ENCODE measurements around the gene NBAS.
"Not testable (repeated sequence)": the region's sequence is repeated elsewhere in the genome, so short reads cannot be mapped to it uniquely, and the experiment has no call there.

The NBAS gene

GRCh38 chr2:15561574-15562344, 625 bp upstream of the NBAS start:
- peak; percentile 3 to 29 (median 16) for DNase-seq (ENCODE audit: low read depth in 2 of 3, low spot score in 1 of 3)

DNA sequence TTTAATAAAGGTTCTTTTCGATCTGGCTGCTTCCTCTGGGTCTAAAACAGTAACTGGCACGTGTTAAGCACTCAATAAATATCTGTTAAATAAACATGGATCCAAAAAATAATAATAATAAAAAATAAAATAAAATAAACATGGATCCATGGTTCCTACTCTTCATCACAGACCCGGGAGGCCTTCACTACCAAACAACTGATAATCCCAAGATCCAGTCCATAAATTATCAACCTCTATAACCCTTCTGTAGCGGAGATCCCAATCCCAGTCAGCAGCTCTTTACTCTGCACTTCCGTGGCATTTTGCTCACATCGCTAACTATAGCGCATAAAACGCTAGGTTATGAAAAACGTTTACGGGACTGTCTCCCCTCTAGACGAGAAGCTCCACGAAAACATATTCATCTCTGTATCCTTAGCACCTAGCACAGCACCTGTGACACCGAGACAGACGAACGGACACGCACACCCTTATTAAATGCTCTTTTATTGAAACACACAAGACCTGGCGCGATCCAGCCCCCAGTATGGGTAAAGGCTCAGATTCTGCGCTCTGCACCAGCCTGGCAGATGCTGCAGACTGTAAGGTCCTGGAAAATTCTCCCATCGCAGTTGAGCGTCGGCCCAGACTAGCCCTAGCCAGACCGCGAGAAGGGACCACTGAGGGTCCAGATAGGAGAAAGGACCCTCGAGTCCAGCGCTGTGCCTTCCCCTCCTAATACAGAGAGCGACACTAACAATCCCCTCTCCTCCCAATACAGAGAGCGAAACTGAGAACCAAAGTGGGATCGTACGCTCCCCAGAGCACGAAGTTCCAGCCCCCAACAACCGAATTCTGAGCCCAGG, 770 bp downstream of the NBAS start:
- DNase-seq (ENCODE audit: low read depth in 2 of 3, low spot score in 1 of 3), result no peak

GRCh38 chr2:15559379-15560139, 1.6 kb downstream of the NBAS start:
- no peak for DNase-seq (ENCODE audit: low read depth in 2 of 3, low spot score in 1 of 3)

DNA sequence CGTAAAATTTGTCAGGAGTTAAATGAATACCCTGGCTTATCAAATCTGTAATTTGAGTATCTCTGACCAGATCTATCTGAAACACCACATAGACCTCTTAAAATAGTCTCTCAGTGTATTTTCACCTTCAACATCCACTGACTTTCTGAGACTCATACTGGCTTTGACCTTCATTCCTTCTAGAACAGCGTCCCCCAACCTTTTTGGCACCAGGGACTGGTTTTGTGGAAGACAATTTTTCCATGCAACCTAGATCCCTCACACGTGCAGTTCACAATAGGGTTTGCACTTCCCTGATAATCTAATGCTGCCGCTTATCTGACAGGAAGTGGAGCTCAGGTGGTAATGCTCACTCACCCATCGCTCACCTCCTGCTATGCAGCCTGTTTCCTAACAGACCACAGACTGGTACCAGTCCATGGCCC, 3.2 kb downstream of the NBAS start:
- DNase-seq (ENCODE audit: low read depth in 2 of 3, low spot score in 1 of 3), result no peak

GRCh38 chr2:15556311-15556930, 4.7 kb downstream of the NBAS start:
- DNase-seq (ENCODE audit: low read depth in 2 of 3, low spot score in 1 of 3), result no peak

DNA sequence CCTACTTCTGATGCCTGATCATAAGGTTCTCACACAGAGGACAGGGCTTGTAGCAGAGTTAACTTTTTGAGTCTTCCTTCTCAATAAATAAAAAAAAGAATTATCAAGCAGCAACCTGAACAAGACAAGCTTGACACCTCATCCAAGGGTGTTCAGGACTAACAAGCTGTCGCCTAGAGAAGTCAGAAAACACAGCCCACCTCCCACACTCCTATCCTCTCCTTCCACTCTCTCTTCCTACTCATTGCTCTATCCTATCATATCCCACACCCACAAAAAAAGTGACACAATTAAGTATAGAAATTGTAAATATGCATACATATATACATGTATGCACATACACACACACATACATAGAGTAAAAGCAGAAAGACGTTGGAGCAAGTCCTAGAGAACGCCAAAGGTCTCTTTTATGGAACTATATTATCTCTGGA, 5.4 kb downstream of the NBAS start:
- DNase-seq (ENCODE audit: low read depth in 2 of 3, low spot score in 1 of 3), result no peak

GRCh38 chr2:15554525-15555218, 6.5 kb downstream of the NBAS start:
- DNase-seq (ENCODE audit: low read depth in 2 of 3, low spot score in 1 of 3), result no peak

DNA sequence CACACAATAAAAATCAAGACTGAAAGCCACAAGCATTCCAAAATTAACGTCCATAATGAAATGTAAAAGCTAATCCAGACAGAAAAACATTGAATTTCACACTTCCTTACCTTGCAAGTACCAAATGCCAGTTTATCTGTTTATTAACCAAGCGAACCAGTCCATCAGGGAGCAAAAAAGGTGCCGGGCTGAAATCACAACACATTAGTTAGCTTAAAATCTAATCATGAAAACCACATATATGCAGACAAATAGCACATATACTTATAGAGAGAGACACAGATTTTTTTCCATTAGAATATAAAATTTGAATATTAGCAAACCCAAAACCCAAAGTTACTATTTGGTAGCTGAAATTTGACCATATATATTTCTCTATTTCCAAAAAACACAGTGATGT, 7.2 kb downstream of the NBAS start:
- no peak for DNase-seq (ENCODE audit: low read depth in 2 of 3, low spot score in 1 of 3)

GRCh38 chr2:15553519-15553918, 7.6 kb downstream of the NBAS start:
- no peak for DNase-seq (ENCODE audit: low read depth in 2 of 3, low spot score in 1 of 3)

DNA sequence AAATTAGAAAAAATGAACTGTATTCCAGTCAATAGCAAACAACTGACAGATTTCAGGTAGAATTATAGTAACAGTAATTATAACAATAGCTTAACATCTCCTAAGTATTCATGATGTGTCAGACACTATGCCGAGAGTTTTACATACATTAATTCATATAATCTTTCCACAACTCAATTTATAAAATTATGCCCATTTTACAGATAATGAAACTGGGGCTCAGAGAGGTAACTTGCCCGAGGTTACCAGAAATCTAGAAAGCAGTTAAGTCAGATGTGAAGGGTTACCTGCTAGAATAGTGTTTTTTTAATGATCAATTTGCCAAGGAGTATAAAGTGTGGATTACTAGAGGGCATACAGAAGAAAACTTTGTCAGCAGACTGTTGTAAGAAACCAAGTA, 12.2 kb downstream of the NBAS start:
- no peak for DNase-seq (ENCODE audit: low read depth in 2 of 3, low spot score in 1 of 3)

DNA sequence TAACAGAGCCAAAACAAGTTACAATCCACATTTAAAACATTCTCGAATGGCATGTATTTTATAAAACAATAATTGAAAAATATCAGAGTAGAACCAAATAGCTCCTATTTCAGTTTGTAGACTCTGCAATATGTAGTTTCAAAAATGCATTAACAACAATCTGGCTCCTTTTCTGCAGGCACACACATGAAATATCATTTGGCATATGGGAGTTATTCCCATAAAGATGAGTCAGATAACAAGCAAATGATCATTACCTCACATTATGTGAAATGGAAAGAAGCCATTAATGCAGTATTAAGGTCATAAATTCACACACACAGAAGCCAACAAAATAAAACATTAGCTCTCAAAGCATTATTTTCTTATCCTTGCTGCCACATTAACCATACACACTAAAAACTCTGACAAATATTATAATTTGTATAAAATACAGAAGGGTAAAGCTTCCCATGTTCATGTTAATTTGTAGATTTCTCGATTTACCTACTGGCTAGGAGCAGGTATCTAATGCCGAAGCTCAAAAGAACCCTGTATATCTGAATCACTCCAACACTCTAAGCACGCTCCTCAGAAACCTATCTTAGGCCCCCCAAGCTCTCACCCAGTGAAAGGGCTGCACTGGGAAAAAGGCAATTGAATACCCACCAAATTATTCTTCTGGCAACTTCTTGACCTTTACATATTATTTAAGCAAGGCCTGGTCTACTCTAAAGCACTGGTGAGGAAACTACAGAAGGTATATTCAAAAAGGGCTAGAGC, 13.8 kb downstream of the NBAS start:
- DNase-seq (ENCODE audit: low read depth in 2 of 3, low spot score in 1 of 3), result no peak

DNA sequence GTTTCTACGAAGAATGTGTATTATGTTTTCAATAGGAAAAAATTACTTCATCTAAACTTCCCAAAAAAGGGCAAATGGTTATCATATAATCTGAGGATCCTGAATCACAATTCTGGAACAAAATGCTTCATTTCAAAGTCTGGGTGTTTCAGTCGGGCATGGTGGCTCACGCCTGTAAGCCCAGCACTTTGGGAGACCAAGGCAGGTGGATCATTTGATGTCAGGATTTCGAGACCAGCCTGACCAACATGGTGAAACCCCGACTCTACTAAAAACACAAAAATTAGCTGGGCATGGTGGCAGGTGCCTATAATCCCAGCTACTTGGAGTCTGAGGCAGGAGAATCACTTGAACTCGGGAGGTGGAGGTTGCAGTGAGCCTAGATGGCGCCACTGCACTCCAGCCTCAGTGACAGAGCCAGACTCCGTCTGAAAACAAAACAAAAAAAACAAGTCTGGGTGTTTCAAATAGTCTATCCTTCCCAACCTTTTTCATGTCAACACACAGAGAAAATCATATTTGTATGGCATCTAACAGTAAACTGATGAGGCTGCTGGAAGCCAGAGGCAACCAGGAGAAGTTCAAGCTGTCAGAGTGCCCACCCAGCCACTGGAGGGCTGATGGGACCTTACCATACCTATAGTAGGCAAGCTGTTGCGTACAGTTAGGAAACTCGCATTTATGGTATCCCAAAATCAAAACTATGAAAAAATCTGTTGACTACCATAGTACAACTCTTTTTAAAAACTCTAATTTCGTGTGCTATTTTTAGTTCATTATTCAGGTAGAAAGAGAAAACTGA, 14.6 kb downstream of the NBAS start:
- DNase-seq (ENCODE audit: low read depth in 2 of 3, low spot score in 1 of 3), result no peak

DNA sequence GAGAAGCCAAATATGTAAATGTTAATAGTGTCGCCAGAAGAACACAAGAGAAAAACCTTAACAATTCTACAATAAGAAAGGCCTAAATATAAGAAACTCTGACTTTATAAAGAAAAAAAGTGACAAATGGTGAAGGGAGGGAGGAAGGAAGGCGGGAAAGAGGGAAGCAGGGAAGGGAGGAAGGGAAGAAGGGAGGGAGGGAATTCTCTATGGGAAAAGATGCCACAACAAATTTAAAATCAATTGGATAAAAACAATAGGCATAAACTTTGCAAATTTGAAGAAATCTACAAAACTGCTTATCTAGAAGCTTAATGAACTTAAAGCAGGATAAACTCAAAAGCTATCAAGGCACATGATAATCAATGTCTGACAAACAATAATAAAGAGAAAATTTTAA, 16.9 kb downstream of the NBAS start:
- DNase-seq (ENCODE audit: low read depth in 2 of 3, low spot score in 1 of 3), result no peak

GRCh38 chr2:15543541-15543940, 17.6 kb downstream of the NBAS start:
- no peak for DNase-seq (ENCODE audit: low read depth in 2 of 3, low spot score in 1 of 3)

- no peak for DNase-seq (ENCODE audit: low read depth in 2 of 3, low spot score in 1 of 3)
Measured at GRCh38 chr2:15543053-15543452, 18.1 kb downstream of the NBAS start.

GRCh38 chr2:15542269-15542668, 18.9 kb downstream of the NBAS start:
- DNase-seq (ENCODE audit: low read depth in 2 of 3, low spot score in 1 of 3), result not testable (repeated sequence)

GRCh38 chr2:15540523-15540922, 20.6 kb downstream of the NBAS start:
- not testable (repeated sequence) for DNase-seq (ENCODE audit: low read depth in 2 of 3, low spot score in 1 of 3)

DNA sequence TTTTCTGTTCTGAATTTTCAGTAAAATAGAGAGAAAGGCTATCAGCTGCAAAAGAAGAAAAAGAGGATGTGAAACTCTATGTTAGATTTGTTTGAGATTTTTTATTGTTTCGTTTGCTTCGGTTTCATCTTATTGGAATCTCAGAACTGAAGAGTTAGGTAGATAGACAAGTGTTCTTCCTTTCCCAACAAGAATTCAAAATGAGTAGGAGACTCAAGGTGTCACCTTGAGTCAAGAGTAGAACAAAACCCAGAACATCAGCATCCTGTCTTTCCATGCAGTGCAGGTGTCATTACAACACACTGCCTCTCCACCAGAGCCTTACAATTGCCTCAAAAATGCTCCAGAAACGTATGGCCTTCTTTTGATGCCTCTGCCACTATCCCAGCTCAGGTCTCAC, 21.1 kb downstream of the NBAS start:
- no peak for DNase-seq (ENCODE audit: low read depth in 2 of 3, low spot score in 1 of 3)

GRCh38 chr2:15538792-15539191, 22.3 kb downstream of the NBAS start:
- DNase-seq (ENCODE audit: low read depth in 2 of 3, low spot score in 1 of 3), result no peak
